Mucosa of rectum (tissue), 2 donors: ENCODE results near the gene KRTAP23-1.

Experiments
- H3K27ac ChIP-seq, 2 donors: one replicate each; pipeline ENCODE4 v1.7.0; 2013; ENCODE audit warnings: inconsistent platforms in 2 of 2, low read depth in 2 of 2, low read length in 2 of 2
- H3K27me3 ChIP-seq, 2 donors: one replicate each; pipeline ENCODE4 v1.7.0; 2013; ENCODE audit warnings: low read length in 2 of 2; ENCODE audit not compliant: control insufficient read depth in 2 of 2, insufficient read depth in 2 of 2
- H3K36me3 ChIP-seq, 2 donors: one replicate each; pipeline ENCODE4 v1.7.0; 2013; ENCODE audit warnings: low read length in 2 of 2; ENCODE audit not compliant: control insufficient read depth in 2 of 2, insufficient read depth in 2 of 2
- H3K4me1 ChIP-seq, 2 donors: one replicate each; pipeline ENCODE4 v1.7.0; 2013; ENCODE audit warnings: low read length in 2 of 2, mild to moderate bottlenecking in 1 of 2; ENCODE audit not compliant: control insufficient read depth in 2 of 2, insufficient read depth in 2 of 2
- H3K4me3 ChIP-seq, 2 donors: one replicate each; pipeline ENCODE4 v1.7.0; 2013; ENCODE audit warnings: low read length in 2 of 2
- H3K9ac ChIP-seq, 2 donors: one replicate each; pipeline ENCODE4 v1.7.0; 2013; ENCODE audit warnings: low read length in 2 of 2, low read depth in 1 of 2, mild to moderate bottlenecking in 1 of 2
- H3K9me3 ChIP-seq, 2 donors: one replicate each; pipeline ENCODE4 v1.7.0; 2013; ENCODE audit warnings: low read length in 2 of 2; ENCODE audit not compliant: control insufficient read depth in 2 of 2
- donor health status: healthy.
- donor health status: Normal muscosa, but diverticular disease.

Gene KRTAP23-1

GRCh38 chr21:30315701-30316100 is 32.7 kb downstream of the KRTAP23-1 start:
- Histone ChIP-seq H3K36me3 (no peaks in the 10 kb centered on the region), H3K4me1 (no peaks in the 10 kb centered on the region), H3K4me3 (no peak overlapping the region), H3K27me3 (no peaks in the 10 kb centered on the region), H3K9ac (no peak overlapping the region), H3K9me3 (no peaks in the 10 kb centered on the region), H3K27ac (no peak overlapping the region)

- H3K4me3 ChIP-seq = no peak overlapping the region
- no peaks in the 10 kb centered on the region for H3K27me3 ChIP-seq
- H3K9ac ChIP-seq = no peak overlapping the region
- no peaks in the 10 kb centered on the region for H3K9me3 ChIP-seq
- H3K27ac ChIP-seq = no peak overlapping the region
- no peaks in the 10 kb centered on the region for H3K4me1 ChIP-seq
- no peaks in the 10 kb centered on the region for H3K36me3 ChIP-seq
Observed at GRCh38 chr21:30306884-30307283, 41.5 kb downstream of the KRTAP23-1 start.

GRCh38 chr21:30305136-30305535 is 43.3 kb downstream of the KRTAP23-1 start:
- H3K27ac ChIP-seq = no peak overlapping the region
- H3K4me1 ChIP-seq = no peaks in the 10 kb centered on the region
- no peak overlapping the region for H3K9ac ChIP-seq
- H3K4me3 ChIP-seq = no peak overlapping the region
- no peaks in the 10 kb centered on the region for H3K27me3 ChIP-seq
- H3K36me3 ChIP-seq = no peaks in the 10 kb centered on the region
- H3K9me3 ChIP-seq = no peaks in the 10 kb centered on the region
